ENCODE measurements around the gene TNNI3.

The TNNI3 gene

DNA sequence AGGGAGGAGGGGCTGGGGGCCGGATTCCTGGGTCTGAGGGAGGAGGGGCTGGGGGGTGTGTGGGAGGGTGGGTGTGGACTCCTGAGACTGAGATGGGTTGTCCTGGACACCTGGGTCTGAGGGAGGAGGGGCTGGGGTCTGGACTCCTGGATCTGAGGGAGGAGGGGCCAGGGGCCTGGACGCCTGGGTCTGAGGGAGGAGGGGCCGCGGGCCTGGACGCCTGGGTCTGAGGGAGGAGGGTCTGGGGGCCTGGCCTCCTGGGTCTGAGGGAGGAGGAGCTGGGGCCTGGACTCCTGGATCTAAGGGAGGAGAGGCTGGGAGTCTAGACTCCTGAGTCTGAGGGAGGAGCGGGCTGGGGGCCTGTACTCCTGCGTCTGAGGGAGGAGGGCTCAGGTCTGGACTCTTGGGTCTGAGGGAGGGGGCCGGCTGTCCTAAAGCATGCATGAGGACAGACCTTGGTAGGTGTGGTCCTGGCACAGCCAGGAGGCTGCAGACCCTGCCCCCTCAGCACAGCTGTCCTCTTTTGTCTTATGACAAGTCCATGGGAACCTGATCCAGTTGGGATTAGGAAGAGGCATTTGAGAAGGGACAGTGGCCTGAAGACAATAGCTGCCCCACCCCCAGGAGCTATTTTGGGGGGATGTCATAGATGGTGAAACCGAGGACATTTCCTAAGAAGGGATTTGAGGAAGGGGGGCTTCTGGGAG lies 9.8 kb downstream of the TNNI3 start:
- no peak for DNase-seq (ENCODE audit: low read depth in 2 of 2)

DNA sequence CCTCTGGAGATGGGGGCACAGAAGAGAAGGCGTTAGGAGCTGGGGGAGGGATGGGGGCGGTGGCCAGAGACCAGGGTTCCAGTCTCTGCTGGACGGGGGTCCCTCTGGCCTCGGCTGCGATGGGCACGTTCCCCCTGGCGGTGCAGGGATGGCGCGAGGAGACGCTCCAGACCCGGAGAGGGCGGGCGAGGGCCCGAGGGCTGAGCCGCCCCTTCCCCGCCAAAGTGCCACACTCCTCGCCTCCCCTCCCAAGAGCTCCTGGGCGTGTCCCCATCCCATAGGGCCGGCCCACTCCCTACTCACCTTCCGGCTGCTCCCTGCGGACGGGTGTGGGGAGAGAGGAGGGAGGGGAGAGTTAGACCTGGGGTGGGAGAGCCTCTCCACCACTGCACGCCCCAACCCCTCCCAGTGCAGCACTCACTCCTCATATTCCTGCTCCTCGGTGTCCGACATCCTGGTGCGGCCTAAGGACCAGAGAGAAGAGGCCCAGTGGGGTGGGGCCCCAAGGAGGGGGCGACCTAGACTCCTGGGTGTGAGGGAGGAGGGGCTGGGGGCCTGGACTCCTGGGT lies 10.7 kb downstream of the TNNI3 start:
- DNase-seq (ENCODE audit: low read depth in 2 of 2) = no peak

DNA sequence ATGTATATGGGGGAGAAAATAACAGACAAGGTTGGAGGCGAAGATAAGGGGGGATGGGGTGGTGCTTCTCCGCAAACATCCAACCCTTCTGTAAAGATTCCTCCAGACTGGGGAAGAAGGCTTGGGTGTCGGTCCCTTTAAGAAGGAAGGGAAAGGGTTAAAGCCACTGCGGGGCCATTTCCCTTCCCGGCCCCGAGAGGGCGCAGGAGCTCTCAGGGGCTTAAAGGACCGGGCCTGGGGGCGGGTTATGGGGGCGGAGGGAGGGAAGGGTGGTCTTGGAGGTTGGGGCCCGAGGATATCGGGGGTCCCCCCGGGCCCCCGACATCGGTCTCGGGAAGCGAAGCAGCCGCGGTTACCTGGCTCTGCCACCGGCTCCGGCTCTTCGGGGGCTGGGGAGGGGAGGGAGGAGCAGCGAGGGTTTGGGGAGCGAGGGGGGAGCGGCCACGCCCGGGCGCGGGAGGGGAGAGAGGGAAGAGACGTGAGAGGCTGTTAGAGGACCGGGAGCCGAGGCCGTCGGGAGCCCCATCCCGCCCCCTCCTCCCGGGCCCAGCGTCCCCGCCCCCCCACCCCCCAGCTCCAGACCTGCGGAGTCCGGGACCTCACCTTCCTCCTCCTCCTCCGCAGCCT lies 11.3 kb downstream of the TNNI3 start:
- DNase-seq (ENCODE audit: low read depth in 2 of 2) = no peak

DNA sequence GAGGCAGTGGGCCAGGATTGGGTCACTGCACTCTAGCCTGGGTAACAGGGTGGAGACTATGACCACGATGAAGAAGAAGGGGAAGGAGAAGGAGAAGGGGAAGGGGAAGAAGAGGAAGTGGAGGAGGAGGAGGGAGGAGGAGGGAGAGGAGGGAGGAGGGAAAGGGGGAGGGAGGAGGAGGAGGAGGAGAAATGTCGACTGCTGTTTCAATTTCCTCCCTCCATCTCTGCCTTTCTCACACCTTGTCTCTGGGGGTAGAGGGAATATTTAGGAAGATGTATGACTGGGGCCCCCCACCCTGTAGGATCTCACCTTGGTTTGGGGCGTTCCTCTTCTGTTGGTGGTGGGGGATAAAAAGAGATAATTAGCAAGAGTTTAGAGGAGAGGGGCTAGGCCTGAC lies 12.3 kb downstream of the TNNI3 start:
- no peak for DNase-seq (ENCODE audit: low read depth in 2 of 2)

GRCh38 chr19:55141696-55142095 lies 15.8 kb downstream of the TNNI3 start:
- DNase-seq (ENCODE audit: low read depth in 2 of 2) = no peak

DNA sequence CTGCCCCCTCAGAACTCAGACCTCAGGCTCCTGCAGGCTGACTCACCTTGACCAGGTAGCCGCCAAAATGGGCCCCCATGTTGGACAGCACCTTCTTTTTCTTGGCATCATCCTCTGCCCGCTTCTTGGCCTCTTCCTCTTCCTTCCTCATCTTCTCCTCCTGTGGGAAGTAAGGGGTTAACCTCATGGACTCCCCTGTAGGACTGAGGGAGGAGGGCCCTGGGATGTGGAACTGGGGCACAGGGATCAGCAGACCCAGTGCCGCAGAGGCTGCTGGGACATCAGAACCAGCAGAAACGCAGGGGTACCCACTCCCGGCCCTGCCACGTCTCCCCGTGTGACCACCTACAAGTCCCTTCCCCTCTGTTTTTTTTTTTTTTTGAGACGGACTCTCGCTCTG lies 19.6 kb downstream of the TNNI3 start:
- DNase-seq (ENCODE audit: low read depth in 2 of 2) = no peak

GRCh38 chr19:55136399-55137102 lies 21.0 kb downstream of the TNNI3 start:
- DNase-seq (ENCODE audit: low read depth in 2 of 2) = no peak

GRCh38 chr19:55134736-55135135 lies 22.8 kb downstream of the TNNI3 start:
- DNase-seq (ENCODE audit: low read depth in 2 of 2) = no peak

DNA sequence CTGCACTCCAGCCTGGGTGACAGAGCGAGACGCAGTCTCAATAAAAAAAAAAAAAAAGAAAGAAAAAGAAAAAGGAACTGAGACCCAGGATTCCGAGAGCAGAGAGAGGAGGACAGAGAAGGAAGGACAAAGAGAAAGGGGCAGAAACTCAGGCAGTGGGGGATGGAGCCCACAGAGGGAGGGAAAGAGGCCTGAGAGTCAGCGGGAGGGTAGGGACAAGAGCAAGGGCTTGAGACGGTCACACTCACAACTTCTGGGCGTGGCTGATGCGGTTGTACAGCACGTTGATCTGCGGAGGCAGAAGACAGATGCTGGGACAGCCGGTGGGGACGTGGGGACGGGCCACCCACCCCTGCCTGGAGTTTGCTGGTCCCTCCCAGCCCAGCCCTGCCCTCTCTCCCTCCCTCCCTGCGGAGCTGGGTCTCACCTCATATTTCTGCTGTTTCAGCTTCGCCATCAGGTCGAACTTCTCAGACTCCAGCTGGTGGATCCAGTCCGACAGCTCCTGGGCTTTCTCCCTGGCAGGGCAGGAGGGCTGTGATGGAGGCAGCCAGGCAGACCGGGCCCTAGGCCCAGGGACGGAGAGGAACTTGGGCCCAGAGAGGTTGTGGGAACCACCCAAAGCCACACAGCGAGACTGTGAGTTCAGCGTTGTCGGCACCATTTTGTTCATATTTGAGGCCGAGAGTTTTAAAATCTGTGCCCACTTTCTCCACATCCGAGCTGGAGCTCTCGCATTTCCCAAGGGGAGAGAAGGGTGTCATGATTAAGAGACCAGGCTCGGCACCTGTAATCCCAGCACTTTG lies 23.7 kb downstream of the TNNI3 start:
- no peak for DNase-seq (ENCODE audit: low read depth in 2 of 2)

DNA sequence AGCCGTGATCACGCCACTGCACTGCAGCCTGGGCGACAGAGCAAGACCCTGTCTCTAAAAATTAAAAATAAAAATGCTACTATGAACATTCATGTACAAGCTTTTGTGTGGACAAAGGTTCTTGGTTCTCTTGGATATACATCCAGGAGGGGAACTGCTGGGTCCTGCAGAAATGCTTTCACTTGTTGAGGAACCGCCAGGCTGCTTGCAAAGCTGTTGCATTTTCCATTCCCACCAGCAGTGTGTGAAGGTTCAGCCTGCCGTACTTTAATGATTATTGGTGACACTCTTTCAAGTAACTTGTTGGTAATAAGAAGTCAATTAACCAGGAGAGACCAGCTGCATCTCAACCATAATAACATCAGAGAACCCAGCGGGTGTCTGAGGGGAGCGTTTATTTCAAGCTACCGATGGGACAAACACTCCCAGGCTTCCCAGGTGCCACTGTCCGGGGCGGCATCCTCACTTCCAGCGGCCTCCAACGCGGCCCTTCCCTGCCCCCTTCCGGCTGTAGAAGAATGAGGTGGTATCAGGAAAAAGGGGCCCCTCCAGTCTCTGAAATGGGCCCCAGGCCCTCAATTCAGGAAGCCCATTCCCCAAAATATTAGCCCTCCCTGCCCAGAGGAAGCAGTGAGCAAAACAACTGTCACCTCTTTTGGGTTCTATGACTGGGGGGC lies 24.9 kb downstream of the TNNI3 start:
- DNase-seq (ENCODE audit: low read depth in 2 of 2) = no peak

GRCh38 chr19:55131421-55131820 lies 26.1 kb downstream of the TNNI3 start:
- DNase-seq (ENCODE audit: low read depth in 2 of 2) = no peak

DNA sequence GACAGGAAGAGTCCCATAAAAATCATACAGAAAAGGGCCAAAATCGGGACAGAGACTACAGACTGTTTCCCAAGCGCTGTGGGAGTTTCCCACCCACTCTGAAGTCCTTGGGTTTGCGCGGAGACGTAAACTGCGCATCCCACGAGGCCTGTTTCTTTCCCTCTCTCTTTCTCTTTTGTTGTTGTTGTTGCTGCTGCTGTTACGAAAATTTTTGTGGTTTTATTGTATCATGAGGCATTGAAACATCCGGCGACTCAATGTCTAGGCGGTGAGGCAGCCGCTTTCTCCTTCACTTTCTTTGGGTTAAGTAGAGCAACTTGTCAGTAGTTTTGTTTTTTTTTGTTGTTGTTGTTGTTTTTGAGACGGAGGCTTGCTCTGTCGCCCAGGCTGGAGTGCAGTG lies 38.5 kb downstream of the TNNI3 start:
- no peak for DNase-seq (ENCODE audit: low read depth in 2 of 2)

DNA sequence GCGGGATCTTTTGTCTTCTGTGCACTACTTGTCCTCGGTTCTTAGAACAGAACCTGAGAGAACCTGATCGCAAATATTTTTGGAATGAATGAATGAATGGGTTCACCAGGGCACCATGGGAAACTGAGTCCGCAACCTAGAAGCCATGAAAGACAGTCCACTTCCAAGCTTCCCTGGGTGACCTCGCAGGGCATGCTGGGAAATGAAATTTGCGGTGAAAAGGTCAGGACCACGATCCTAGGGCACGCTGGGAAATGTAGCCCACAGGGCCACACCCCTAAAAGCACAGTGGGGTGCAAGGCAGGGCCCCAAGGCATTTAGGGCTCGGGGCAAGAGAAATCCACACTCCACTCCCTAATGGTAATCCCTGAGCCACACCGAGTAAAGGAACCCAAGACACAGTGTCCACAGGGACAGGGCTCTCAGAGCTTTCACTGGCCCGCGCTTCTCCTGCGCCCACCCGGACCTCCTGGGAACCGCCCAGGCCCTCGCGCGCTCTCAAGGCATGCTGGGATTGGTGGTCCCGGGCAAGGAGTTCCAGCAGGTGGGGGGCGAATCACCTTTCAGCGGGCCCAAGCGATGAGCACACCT lies 39.0 kb downstream of the TNNI3 start:
- peak in 1 of 2 donors; percentile 28 for DNase-seq (ENCODE audit: low read depth in 2 of 2)

GRCh38 chr19:55117663-55118391 lies 39.7 kb downstream of the TNNI3 start:
- peak; percentile 96 to 98 for DNase-seq (ENCODE audit: low read depth in 2 of 2)

GRCh38 chr19:55116859-55117662 lies 40.5 kb downstream of the TNNI3 start, which contains the start of gene PPP1R12C:
TSS of gene PPP1R12C (minus strand) at chr19:55117637. CDS start at chr19:55117543, 94 bp downstream.
- DNase-seq (ENCODE audit: low read depth in 2 of 2) = no peak

DNA sequence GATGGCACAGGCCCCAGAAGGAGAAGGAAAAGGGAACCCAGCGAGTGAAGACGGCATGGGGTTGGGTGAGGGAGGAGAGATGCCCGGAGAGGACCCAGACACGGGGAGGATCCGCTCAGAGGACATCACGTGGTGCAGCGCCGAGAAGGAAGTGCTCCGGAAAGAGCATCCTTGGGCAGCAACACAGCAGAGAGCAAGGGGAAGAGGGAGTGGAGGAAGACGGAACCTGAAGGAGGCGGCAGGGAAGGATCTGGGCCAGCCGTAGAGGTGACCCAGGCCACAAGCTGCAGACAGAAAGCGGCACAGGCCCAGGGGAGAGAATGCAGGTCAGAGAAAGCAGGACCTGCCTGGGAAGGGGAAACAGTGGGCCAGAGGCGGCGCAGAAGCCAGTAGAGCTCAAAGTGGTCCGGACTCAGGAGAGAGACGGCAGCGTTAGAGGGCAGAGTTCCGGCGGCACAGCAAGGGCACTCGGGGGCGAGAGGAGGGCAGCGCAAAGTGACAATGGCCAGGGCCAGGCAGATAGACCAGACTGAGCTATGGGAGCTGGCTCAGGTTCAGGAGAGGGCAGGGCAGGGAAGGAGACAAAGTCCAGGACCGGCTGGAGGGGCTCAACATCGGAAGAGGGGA lies 41.2 kb downstream of the TNNI3 start:
- DNase-seq (ENCODE audit: low read depth in 2 of 2) = peak in 1 of 2 donors; percentile 37

DNA sequence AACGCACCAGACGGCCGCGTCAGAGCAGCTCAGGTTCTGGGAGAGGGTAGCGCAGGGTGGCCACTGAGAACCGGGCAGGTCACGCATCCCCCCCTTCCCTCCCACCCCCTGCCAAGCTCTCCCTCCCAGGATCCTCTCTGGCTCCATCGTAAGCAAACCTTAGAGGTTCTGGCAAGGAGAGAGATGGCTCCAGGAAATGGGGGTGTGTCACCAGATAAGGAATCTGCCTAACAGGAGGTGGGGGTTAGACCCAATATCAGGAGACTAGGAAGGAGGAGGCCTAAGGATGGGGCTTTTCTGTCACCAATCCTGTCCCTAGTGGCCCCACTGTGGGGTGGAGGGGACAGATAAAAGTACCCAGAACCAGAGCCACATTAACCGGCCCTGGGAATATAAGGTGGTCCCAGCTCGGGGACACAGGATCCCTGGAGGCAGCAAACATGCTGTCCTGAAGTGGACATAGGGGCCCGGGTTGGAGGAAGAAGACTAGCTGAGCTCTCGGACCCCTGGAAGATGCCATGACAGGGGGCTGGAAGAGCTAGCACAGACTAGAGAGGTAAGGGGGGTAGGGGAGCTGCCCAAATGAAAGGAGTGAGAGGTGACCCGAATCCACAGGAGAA lies 42.0 kb downstream of the TNNI3 start:
- DNase-seq (ENCODE audit: low read depth in 2 of 2) = no peak

DNA sequence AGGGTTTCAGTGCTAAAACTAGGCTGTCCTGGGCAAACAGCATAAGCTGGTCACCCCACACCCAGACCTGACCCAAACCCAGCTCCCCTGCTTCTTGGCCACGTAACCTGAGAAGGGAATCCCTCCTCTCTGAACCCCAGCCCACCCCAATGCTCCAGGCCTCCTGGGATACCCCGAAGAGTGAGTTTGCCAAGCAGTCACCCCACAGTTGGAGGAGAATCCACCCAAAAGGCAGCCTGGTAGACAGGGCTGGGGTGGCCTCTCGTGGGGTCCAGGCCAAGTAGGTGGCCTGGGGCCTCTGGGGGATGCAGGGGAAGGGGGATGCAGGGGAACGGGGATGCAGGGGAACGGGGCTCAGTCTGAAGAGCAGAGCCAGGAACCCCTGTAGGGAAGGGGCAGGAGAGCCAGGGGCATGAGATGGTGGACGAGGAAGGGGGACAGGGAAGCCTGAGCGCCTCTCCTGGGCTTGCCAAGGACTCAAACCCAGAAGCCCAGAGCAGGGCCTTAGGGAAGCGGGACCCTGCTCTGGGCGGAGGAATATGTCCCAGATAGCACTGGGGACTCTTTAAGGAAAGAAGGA lies 42.9 kb downstream of the TNNI3 start:
- DNase-seq (ENCODE audit: low read depth in 2 of 2) = no peak
